HG02870 (cell line): ENCODE measurements around the gene C14orf180.

Experiments used
- ATAC-seq: cut with Tn5 transposase; IDR thresholded peaks from one replicate; pipeline ENCODE4 v1.9.1; 2021; ENCODE audit warnings: mild to moderate bottlenecking, moderate library complexity; ENCODE audit not compliant: unreplicated experiment

C14orf180 gene

GRCh38 chr14:104560586-104560945 lies 19.0 kb upstream of the C14orf180 start:
- ATAC-seq: no peak

GRCh38 chr14:104561124-104561557 lies 18.4 kb upstream of the C14orf180 start:
- no peak for ATAC-seq

GRCh38 chr14:104561632-104562495 lies 17.7 kb upstream of the C14orf180 start:
- ATAC-seq: no peak

GRCh38 chr14:104562606-104563005 lies 17.0 kb upstream of the C14orf180 start:
- no peak for ATAC-seq

GRCh38 chr14:104563191-104563741 lies 16.3 kb upstream of the C14orf180 start:
- ATAC-seq: no peak

- ATAC-seq: no peak
Observed at GRCh38 chr14:104563742-104564615, 15.6 kb upstream of the C14orf180 start.

GRCh38 chr14:104564744-104565679 lies 14.6 kb upstream of the C14orf180 start:
- no peak for ATAC-seq

- no peak for ATAC-seq
Observed at GRCh38 chr14:104567141-104567956, 12.2 kb upstream of the C14orf180 start.

GRCh38 chr14:104567957-104568225 lies 11.7 kb upstream of the C14orf180 start:
- no peak for ATAC-seq

- no peak for ATAC-seq
Observed at GRCh38 chr14:104568620-104569019, 10.9 kb upstream of the C14orf180 start.

GRCh38 chr14:104569435-104569834 lies 10.1 kb upstream of the C14orf180 start:
- ATAC-seq: no peak

- no peak for ATAC-seq
Observed at GRCh38 chr14:104571246-104571645, 8.3 kb upstream of the C14orf180 start.

GRCh38 chr14:104572024-104572626 lies 7.4 kb upstream of the C14orf180 start:
- no peak for ATAC-seq

GRCh38 chr14:104572668-104573067 lies 6.9 kb upstream of the C14orf180 start:
- no peak for ATAC-seq

- ATAC-seq: no peak
Observed at GRCh38 chr14:104573930-104574329, 5.6 kb upstream of the C14orf180 start.

GRCh38 chr14:104574536-104574935 lies 5.0 kb upstream of the C14orf180 start:
- no peak for ATAC-seq

- ATAC-seq: no peak
Observed at GRCh38 chr14:104574978-104575583, 4.5 kb upstream of the C14orf180 start.

- no peak for ATAC-seq
Observed at GRCh38 chr14:104576232-104576969, 3.2 kb upstream of the C14orf180 start.
